Kidney (tissue), 14 donors: ENCODE measurements around the gene GALNS. TPM values are rescaled to one million over a fixed set of nuclear protein-coding genes. Genes with fewer than 3 reads are reported as not detected.

Experiments used
- DNase-seq, 5 donors: peaks; one replicate each; pipeline ENCODE4 v3.0.0-alpha.2; 2013 to 2020
- FAIRE-seq: peaks from 2 replicates; lab custom pipeline; 2012; peaks lifted over from hg19 to GRCh38; lab: Jason Lieb, UNC
- H3K27ac ChIP-seq, 2 donors: one replicate each; pipeline ENCODE4 v1.7.0; 2013; ENCODE audit warnings: low read depth in 2 of 2, low read length in 2 of 2, inconsistent platforms in 1 of 2
- H3K27me3 ChIP-seq: one replicate; pipeline ENCODE4 v1.7.1; 2013; ENCODE audit warnings: low read length, inconsistent platforms; ENCODE audit not compliant: control insufficient read depth, insufficient read depth
- H3K36me3 ChIP-seq, 3 donors: one replicate each; pipeline versions ENCODE4 v1.7.0 to v1.7.1; 2013; ENCODE audit warnings: low read length in 3 of 3, control low read depth in 1 of 3, inconsistent platforms in 1 of 3; ENCODE audit not compliant: insufficient read depth in 3 of 3, control insufficient read depth in 2 of 3
- H3K4me1 ChIP-seq, 3 donors: one replicate each; pipeline versions ENCODE4 v1.7.0 to v1.7.1; 2013; ENCODE audit warnings: low read length in 3 of 3, inconsistent platforms in 1 of 3, low read depth in 1 of 3; ENCODE audit not compliant: control insufficient read depth in 2 of 3, insufficient read depth in 2 of 3
- H3K4me3 ChIP-seq, 3 donors: one replicate each; pipeline versions ENCODE4 v1.7.0 to v1.8.1; 2013; ENCODE audit warnings: low read length in 3 of 3, control low read depth in 1 of 3, inconsistent platforms in 1 of 3
- H3K9ac ChIP-seq, 3 donors: one replicate each; pipeline versions ENCODE4 v1.7.0 to v1.7.1; 2013; ENCODE audit warnings: low read length in 3 of 3, control low read depth in 1 of 3, inconsistent platforms in 1 of 3
- H3K9me3 ChIP-seq, 3 donors: one replicate each; pipeline versions ENCODE4 v1.7.0 to v1.7.1; 2013; ENCODE audit warnings: low read length in 3 of 3, control low read depth in 1 of 3, inconsistent platforms in 1 of 3; ENCODE audit not compliant: control insufficient read depth in 2 of 3, insufficient read depth in 1 of 3
- CTCF ChIP-seq: IDR thresholded peaks from 3 replicates; pipeline ENCODE4 v1.5.1; 2012; ENCODE audit warnings: mild to moderate bottlenecking, moderate library complexity, borderline replicate concordance; ENCODE audit not compliant: insufficient read depth; ENCODE audit errors: extremely low read depth
- intact Hi-C: fragments of 100-400 bp; cut with DNase I; formaldehyde crosslinking; loops from one replicate; pipeline ENCODE4 v1.11.1; 2022
- polyA plus RNA-seq: library from polyadenylated mRNA; stranded (reverse); fragments of 350-450 nt; fragmentation: Illumina TruSeq; extraction: RNeasy Lipid Tissue Mini Kit (QIAGEN cat#74804); gene quantifications from one replicate; pipeline ENCODE4 v1.2.3, GENCODE V29; 2014; ENCODE audit warnings: low read depth, low replicate concordance; ENCODE audit not compliant: insufficient read depth
- total RNA-seq: library from RNA; stranded (reverse); fragmentation: NEBNext Ultra II Directional; extraction: Animal tissue kit (Norgen Biotek cat#: 25700); gene quantifications from one replicate; pipeline ENCODE4 v1.2.1, GENCODE V29; 2021
- donor health status: control.
- donor health status: control.
- donor health status: control.
- donor health status: control.
- donor health status: control.
- donor health status: DM: yes; HTN: yes; CAD: no.
- donor health status: Normal renal cell carcinoma (clear cell type).

Gene GALNS
- total and polyA plus RNA-seq, 2 donors from 2014 or later: 15.8 to 37.2 TPM

GRCh38 chr16:88793251-88793954, 63.3 kb downstream of the GALNS start:
- intact Hi-C loops: no loop called here
- Histone ChIP-seq H3K4me3 (no peak overlapping the region), H3K9ac (no peak overlapping the region), H3K9me3 (no peaks in the 10 kb centered on the region), H3K4me1 (no peaks in the 10 kb centered on the region), H3K27ac (no peak overlapping the region), H3K36me3 (no peaks in the 10 kb centered on the region), H3K27me3 (no peaks in the 10 kb centered on the region)
- DNase-seq (no peak), FAIRE-seq (no peak)
- TF ChIP-seq CTCF: no peak

- Histone ChIP-seq H3K4me3 (no peak overlapping the region), H3K27me3 (no peaks in the 10 kb centered on the region), H3K4me1 (no peaks in the 10 kb centered on the region), H3K9me3 (no peaks in the 10 kb centered on the region), H3K9ac (no peak overlapping the region), H3K27ac (no peak overlapping the region), H3K36me3 (no peaks in the 10 kb centered on the region)
- intact Hi-C loops: no loop called here
- no peak for TF ChIP-seq CTCF
- FAIRE-seq (no peak), DNase-seq (no peak)
Measured at GRCh38 chr16:88792668-88793250, 64.0 kb downstream of the GALNS start.

GRCh38 chr16:88792078-88792550, 64.6 kb downstream of the GALNS start:
- Histone ChIP-seq H3K27ac (no peak overlapping the region), H3K36me3 (no peaks in the 10 kb centered on the region), H3K4me1 (no peaks in the 10 kb centered on the region), H3K27me3 (no peaks in the 10 kb centered on the region), H3K4me3 (no peak overlapping the region), H3K9me3 (no peaks in the 10 kb centered on the region), H3K9ac (no peak overlapping the region)
- intact Hi-C loops: no loop called here
- no peak for TF ChIP-seq CTCF
- DNase-seq (no peak), FAIRE-seq (no peak)
